ENCODE measurements around the gene CD160.
"Not testable (repeated sequence)": the region's sequence is repeated elsewhere in the genome, so short reads cannot be mapped to it uniquely, and the experiment has no call there.

DNA sequence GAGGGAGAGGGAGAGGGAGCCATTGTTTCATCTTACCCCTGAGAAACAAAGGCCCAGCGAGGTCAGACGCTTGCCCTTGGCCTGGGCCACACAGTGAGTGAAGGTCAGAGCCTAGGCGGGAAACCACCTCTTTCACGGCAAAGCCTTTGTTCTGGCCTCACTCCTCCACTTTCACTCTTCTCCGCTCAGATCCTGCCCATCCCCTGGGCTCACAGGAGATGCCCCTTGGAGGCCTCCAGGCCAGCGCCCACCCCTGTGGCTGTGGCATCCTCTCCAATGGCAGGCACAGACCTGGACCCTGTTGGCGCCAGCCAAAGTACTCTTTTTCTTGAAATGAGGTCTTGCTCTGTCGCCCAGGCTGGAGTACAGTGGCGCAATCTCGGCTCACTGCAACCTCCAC lies 48.7 kb downstream of the CD160 start:
- not testable (repeated sequence) for TF ChIP-seq CEBPB (IDR thresholded peaks at IDR 0.05; ENCODE audit: low read depth, low read length); RFX5 (IDR thresholded peaks at IDR 0.05; ENCODE audit: low read depth, low read length); RAD21 (IDR thresholded peaks at IDR 0.05; ENCODE audit: low read length); CHD1 (IDR thresholded peaks at IDR 0.05; ENCODE audit: low read depth, low read length); POLR2A (IDR thresholded peaks at IDR 0.05; ENCODE audit: low read depth, low read length); MAFK (IDR thresholded peaks at IDR 0.05; ENCODE audit: low read depth, low read length); SMC3 (IDR thresholded peaks at IDR 0.05; ENCODE audit: low read depth, low read length); MAZ (IDR thresholded peaks at IDR 0.05; ENCODE audit: borderline replicate concordance, low read depth, low read length); NFE2L2 (IDR thresholded peaks at IDR 0.05; ENCODE audit: low read depth, low read length)
- TF ChIP-seq, protein P1, sequence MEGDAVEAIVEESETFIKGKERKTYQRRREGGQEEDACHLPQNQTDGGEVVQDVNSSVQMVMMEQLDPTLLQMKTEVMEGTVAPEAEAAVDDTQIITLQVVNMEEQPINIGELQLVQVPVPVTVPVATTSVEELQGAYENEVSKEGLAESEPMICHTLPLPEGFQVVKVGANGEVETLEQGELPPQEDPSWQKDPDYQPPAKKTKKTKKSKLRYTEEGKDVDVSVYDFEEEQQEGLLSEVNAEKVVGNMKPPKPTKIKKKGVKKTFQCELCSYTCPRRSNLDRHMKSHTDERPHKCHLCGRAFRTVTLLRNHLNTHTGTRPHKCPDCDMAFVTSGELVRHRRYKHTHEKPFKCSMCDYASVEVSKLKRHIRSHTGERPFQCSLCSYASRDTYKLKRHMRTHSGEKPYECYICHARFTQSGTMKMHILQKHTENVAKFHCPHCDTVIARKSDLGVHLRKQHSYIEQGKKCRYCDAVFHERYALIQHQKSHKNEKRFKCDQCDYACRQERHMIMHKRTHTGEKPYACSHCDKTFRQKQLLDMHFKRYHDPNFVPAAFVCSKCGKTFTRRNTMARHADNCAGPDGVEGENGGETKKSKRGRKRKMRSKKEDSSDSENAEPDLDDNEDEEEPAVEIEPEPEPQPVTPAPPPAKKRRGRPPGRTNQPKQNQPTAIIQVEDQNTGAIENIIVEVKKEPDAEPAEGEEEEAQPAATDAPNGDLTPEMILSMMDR (conservative IDR thresholded peaks at IDR 0.05; ENCODE audit: low read depth, low read length) = not testable (repeated sequence)
- TF ChIP-seq, protein P2, sequence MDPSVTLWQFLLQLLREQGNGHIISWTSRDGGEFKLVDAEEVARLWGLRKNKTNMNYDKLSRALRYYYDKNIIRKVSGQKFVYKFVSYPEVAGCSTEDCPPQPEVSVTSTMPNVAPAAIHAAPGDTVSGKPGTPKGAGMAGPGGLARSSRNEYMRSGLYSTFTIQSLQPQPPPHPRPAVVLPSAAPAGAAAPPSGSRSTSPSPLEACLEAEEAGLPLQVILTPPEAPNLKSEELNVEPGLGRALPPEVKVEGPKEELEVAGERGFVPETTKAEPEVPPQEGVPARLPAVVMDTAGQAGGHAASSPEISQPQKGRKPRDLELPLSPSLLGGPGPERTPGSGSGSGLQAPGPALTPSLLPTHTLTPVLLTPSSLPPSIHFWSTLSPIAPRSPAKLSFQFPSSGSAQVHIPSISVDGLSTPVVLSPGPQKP (IDR thresholded peaks at IDR 0.05; ENCODE audit: borderline replicate concordance, low read depth, low read length) = not testable (repeated sequence)
- TF ChIP-seq, protein P3, sequence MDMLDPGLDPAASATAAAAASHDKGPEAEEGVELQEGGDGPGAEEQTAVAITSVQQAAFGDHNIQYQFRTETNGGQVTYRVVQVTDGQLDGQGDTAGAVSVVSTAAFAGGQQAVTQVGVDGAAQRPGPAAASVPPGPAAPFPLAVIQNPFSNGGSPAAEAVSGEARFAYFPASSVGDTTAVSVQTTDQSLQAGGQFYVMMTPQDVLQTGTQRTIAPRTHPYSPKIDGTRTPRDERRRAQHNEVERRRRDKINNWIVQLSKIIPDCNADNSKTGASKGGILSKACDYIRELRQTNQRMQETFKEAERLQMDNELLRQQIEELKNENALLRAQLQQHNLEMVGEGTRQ (IDR thresholded peaks at IDR 0.05; ENCODE audit: low read depth, low read length) = not testable (repeated sequence)
